Panc1 (cell line): Measurements from ENCODE around the gene AHDC1. TPM values are rescaled to one million over a fixed set of nuclear protein-coding genes. Genes with fewer than 3 reads are reported as not detected.

Experiments used
- ATAC-seq: fragments of 200-7000 bp; cut with Tn5 transposase; 2 replicates; pipeline ENCODE4 v1.9.1; 2020; ENCODE audit warnings: mild to moderate bottlenecking, moderate library complexity
- BruUV-seq: library from RNA; stranded (reverse); fragments of 400-500 nt; replicated peaks from 2 replicates; lab custom pipeline; 2021; lab: Mats Ljungman, UMichigan
- CTCF ChIA-PET: fragments of 300-600 bp; sonication (Branson Sonifier 250); formaldehyde crosslinking; loops from one replicate; lab custom pipeline; 2022; ENCODE audit warnings: antibody characterized with exemption; lab: Charles Lee
- POLR2A ChIA-PET: fragments of 300-600 bp; sonication (Branson Sonifier 250); formaldehyde crosslinking; loops from one replicate; lab custom pipeline; 2022; ENCODE audit warnings: antibody characterized with exemption; lab: Charles Lee
- DNase-seq: peaks from one replicate; pipeline ENCODE4 v3.0.0-alpha.2; 2010; ENCODE audit warnings: low read depth, low spot score
- H3K27ac ChIP-seq: 2 replicates; pipeline ENCODE4 v1.5.1; 2011; ENCODE audit warnings: mild to moderate bottlenecking, low read length, inconsistent platforms
- H3K27me3 ChIP-seq: fragments of 200-500 bp; sonication (Bioruptor generic); 2 replicates; pipeline ENCODE4 v1.6.0; 2014; ENCODE audit warnings: low read length, inconsistent platforms; ENCODE audit not compliant: control insufficient read depth, insufficient read depth
- H3K36me3 ChIP-seq: fragments of 200-500 bp; sonication (Bioruptor generic); 2 replicates; pipeline ENCODE4 v1.5.1; 2014; ENCODE audit warnings: inconsistent platforms, mild to moderate bottlenecking, low read length, moderate library complexity; ENCODE audit not compliant: control insufficient read depth, insufficient read depth
- H3K4me1 ChIP-seq: 2 replicates; pipeline ENCODE4 v1.5.1; 2011; ENCODE audit warnings: inconsistent platforms, mild to moderate bottlenecking, low read length, moderate library complexity; ENCODE audit not compliant: control insufficient read depth, insufficient read depth
- H3K4me3 ChIP-seq, 2 experiments: 2 replicates each; pipeline ENCODE4 v1.5.1; 2011 to 2012; ENCODE audit warnings: low read depth in 2 of 2, low read length in 2 of 2, mild to moderate bottlenecking in 2 of 2, inconsistent platforms in 1 of 2, moderate library complexity in 1 of 2
- H3K9me3 ChIP-seq: fragments of 200-500 bp; sonication (Bioruptor generic); 2 replicates; pipeline ENCODE4 v1.5.1; 2014; ENCODE audit warnings: low read depth, mild to moderate bottlenecking, inconsistent platforms, low read length, moderate library complexity; ENCODE audit not compliant: control insufficient read depth, insufficient read depth
- CTCF ChIP-seq: fragments of 450-650 bp; IDR thresholded peaks from 2 replicates; pipeline ENCODE4 v1.5.1; 2017; ENCODE audit warnings: mild to moderate bottlenecking
- POLR2AphosphoS5 ChIP-seq: IDR thresholded peaks from 2 replicates; pipeline ENCODE4 v1.6.1; 2012; ENCODE audit warnings: mild to moderate bottlenecking, low read depth, low read length, moderate library complexity
- REST ChIP-seq, 2 experiments: IDR thresholded peaks; 2 replicates each; pipeline ENCODE4 v1.6.1; 2011 to 2012; ENCODE audit warnings: low read depth in 2 of 2, control low read depth in 1 of 2, low read length in 1 of 2, mild to moderate bottlenecking in 1 of 2, moderate library complexity in 1 of 2; ENCODE audit not compliant: insufficient read depth in 1 of 2
- SIN3A ChIP-seq: IDR thresholded peaks from 2 replicates; pipeline ENCODE4 v1.6.1; 2012; ENCODE audit warnings: low read depth, mild to moderate bottlenecking, low read length, moderate library complexity, borderline replicate concordance; ENCODE audit not compliant: insufficient read depth
- TCF7L2 ChIP-seq: IDR thresholded peaks from 2 replicates; pipeline ENCODE4 v1.6.1; 2011; ENCODE audit warnings: mild to moderate bottlenecking, low read depth, low read length, inconsistent platforms
- in situ Hi-C: cut with HindIII; loops from 2 replicates; pipeline ENCODE4 v1.10.0; 2016; ENCODE audit warnings: low sequenced_read_pairs, low pct_unique_long_range_greater_than_20kb
- intact Hi-C: fragments of 100-400 bp; cut with micrococcal nuclease; formaldehyde crosslinking; loops from one replicate; pipeline ENCODE4 v1.10.0; 2022; ENCODE audit not compliant: unreplicated experiment
- total RNA-seq: library from RNA; stranded (reverse); gene quantifications from one replicate; pipeline ENCODE4 v1.2.1, GENCODE V29; 2021; ENCODE audit not compliant: unreplicated experiment

Gene AHDC1
- total RNA-seq, 1 experiment from 2014 or later = 47.1 TPM

GRCh38 chr1:27633298-27633610 is 29.3 kb upstream of the AHDC1 start:
- no peak overlapping the region for H3K4me3 ChIP-seq
- no peaks in the 10 kb centered on the region for H3K9me3 ChIP-seq
- ChIA-PET POLR2A (no interaction called here), CTCF (no interaction called here)
- intact Hi-C loops (no loop called here), in situ Hi-C loops (no loop called here)
- DNase-seq = no peak
- no peaks in the 10 kb centered on the region for H3K36me3 ChIP-seq
- BruUV-seq = no TSS peak
- no peak for ATAC-seq
- peaks cover 9% of the 10 kb centered on the region; the same call in 1 of the 2 replicates for H3K27me3 ChIP-seq
- H3K4me1 ChIP-seq = no peaks in the 10 kb centered on the region
- no peak overlapping the region for H3K27ac ChIP-seq
- TF ChIP-seq SIN3A (no peak), REST (IDR thresholded peaks at IDR 0.05; ENCODE audit: insufficient read depth in 1 of 2, low read depth in 2 of 2, low read length in 1 of 2) (no peak), POLR2AphosphoS5 (no peak), TCF7L2 (no peak), CTCF (no peak)

- Histone ChIP-seq H3K27me3 (peaks cover 9% of the 10 kb centered on the region; the same call in 1 of the 2 replicates), H3K36me3 (no peaks in the 10 kb centered on the region), H3K4me3 (no peak overlapping the region), H3K4me1 (no peaks in the 10 kb centered on the region), H3K9me3 (no peaks in the 10 kb centered on the region), H3K27ac (no peak overlapping the region)
- intact Hi-C loops = no loop called here
- no TSS peak for BruUV-seq
- TF ChIP-seq TCF7L2 (no peak), SIN3A (no peak), POLR2AphosphoS5 (no peak), CTCF (no peak), REST (IDR thresholded peaks at IDR 0.05; ENCODE audit: insufficient read depth in 1 of 2, low read depth in 2 of 2, low read length in 1 of 2) (no peak)
- in situ Hi-C loops = no loop called here
- no peak for DNase-seq
- CTCF ChIA-PET = no interaction called here
- POLR2A ChIA-PET = interaction anchor here (0.6 kb wide), 1 partner anchor 24 kb away, joined by 3 read pairs; no protein-coding TSS in a partner anchor
- no peak for ATAC-seq
These were observed 28.7 kb upstream of the AHDC1 start for GRCh38 chr1:27632387-27633297.
